Chondrocyte (in vitro differentiated cells): Measurements from ENCODE around the gene ACVR2B. TPM values are rescaled to one million over a fixed set of nuclear protein-coding genes. Genes with fewer than 3 reads are reported as not detected.
A peak's percentile ranks its signal among the peaks of the same experiment; 100 is the strongest.
"Not testable (repeated sequence)": the region's sequence is repeated elsewhere in the genome, so short reads cannot be mapped to it uniquely, and the experiment has no call there.

Experiments used
- DNase-seq: peaks from one replicate; pipeline ENCODE4 v3.0.0; 2021; ENCODE audit warnings: mixed read lengths, low spot score
- H3K27ac Mint-ChIP-seq: one replicate; pipeline ENCODE4 v1.8.0; 2021; ENCODE audit warnings: mild to moderate bottlenecking, moderate library complexity, mixed read lengths; ENCODE audit not compliant: unreplicated experiment
- H3K27me3 Mint-ChIP-seq: 2 replicates; pipeline ENCODE4 v1.8.0; 2021; ENCODE audit warnings: low read depth, mixed read lengths
- H3K36me3 Mint-ChIP-seq: 2 replicates; pipeline ENCODE4 v1.8.0; 2021; ENCODE audit warnings: low read depth, mixed read lengths
- H3K4me1 Mint-ChIP-seq: 2 replicates; pipeline ENCODE4 v1.8.0; 2021; ENCODE audit warnings: low read depth, mild to moderate bottlenecking, mixed read lengths
- H3K4me3 Mint-ChIP-seq: one replicate; pipeline ENCODE4 v1.8.0; 2021; ENCODE audit warnings: mild to moderate bottlenecking, moderate library complexity, mixed read lengths; ENCODE audit not compliant: unreplicated experiment
- H3K9me3 Mint-ChIP-seq: 2 replicates; pipeline ENCODE4 v1.8.0; 2021; ENCODE audit warnings: low read depth, mixed read lengths
- CTCF ChIP-seq: fragments of 200-600 bp; sonication (generic); IDR thresholded peaks from 2 replicates; pipeline ENCODE4 v1.5.0; 2021; ENCODE audit warnings: antibody characterized with exemption, mild to moderate bottlenecking, moderate library complexity
- long read RNA-seq: library from polyadenylated mRNA; stranded (forward); transcript quantifications from one replicate; pipeline ENCODE4 v2.0.0, GENCODE V29; 2021
- total RNA-seq: library from RNA; stranded (reverse); gene quantifications from 3 replicates; pipeline ENCODE4 v1.2.1, GENCODE V29; 2021

ACVR2B gene
- total RNA-seq, result 4.3 to 5.2 TPM (median 4.9 TPM) in 3 replicates
- long read RNA-seq, full-length matches to known transcripts, result 1 of 1 reads
- long read RNA-seq, partial matches to known transcripts, result 0 of 1 reads
- long read RNA-seq, other reads (novel, unspliced or antisense), result 0 of 1 reads

- no peak for TF ChIP-seq CTCF
- H3K27me3 Mint-ChIP-seq, result no peaks in the 10 kb centered on the region
- peak within 1 kb of the TSS; percentile 97 for H3K4me3 Mint-ChIP-seq
- H3K4me1 Mint-ChIP-seq, result peaks cover 13% of the 10 kb centered on the region
- H3K27ac Mint-ChIP-seq, result peak within 1 kb of the TSS; percentile 83
- DNase-seq, result peak; percentile 83
- peaks cover 5% of the 10 kb centered on the region for H3K9me3 Mint-ChIP-seq
- H3K36me3 Mint-ChIP-seq, result no peaks in the 10 kb centered on the region
Observed at GRCh38 chr3:38453075-38453912, at the start of gene ACVR2B. ACVR2B (plus strand) TSS chr3:38453890; CDS start chr3:38454323, 433 bp downstream.

- no peak overlapping the region for H3K27ac Mint-ChIP-seq
- no peak for TF ChIP-seq CTCF
- peaks cover 2% of the 10 kb centered on the region for H3K9me3 Mint-ChIP-seq
- peaks cover 32% of the 10 kb centered on the region for H3K36me3 Mint-ChIP-seq
- H3K4me1 Mint-ChIP-seq, result no peaks in the 10 kb centered on the region
- no peaks in the 10 kb centered on the region for H3K27me3 Mint-ChIP-seq
- no peak overlapping the region for H3K4me3 Mint-ChIP-seq
- DNase-seq, result no peak
Observed at GRCh38 chr3:38404286-38404685, 49.4 kb upstream of the ACVR2B start.

GRCh38 chr3:38411591-38411990 is 42.1 kb upstream of the ACVR2B start:
- DNase-seq, result no peak
- TF ChIP-seq CTCF, result no peak
- no peak overlapping the region for H3K27ac Mint-ChIP-seq
- H3K36me3 Mint-ChIP-seq, result peaks cover 6% of the 10 kb centered on the region
- H3K4me1 Mint-ChIP-seq, result no peaks in the 10 kb centered on the region
- no peak overlapping the region for H3K4me3 Mint-ChIP-seq
- H3K27me3 Mint-ChIP-seq, result no peaks in the 10 kb centered on the region
- peaks cover 9% of the 10 kb centered on the region for H3K9me3 Mint-ChIP-seq

GRCh38 chr3:38420758-38421157 is 32.9 kb upstream of the ACVR2B start:
- not testable (repeated sequence) for H3K27ac Mint-ChIP-seq, H3K9me3 Mint-ChIP-seq, H3K36me3 Mint-ChIP-seq, H3K4me3 Mint-ChIP-seq, DNase-seq, H3K4me1 Mint-ChIP-seq, H3K27me3 Mint-ChIP-seq

GRCh38 chr3:38421679-38422336 is 31.9 kb upstream of the ACVR2B start:
- Mint-ChIP-seq H3K9me3 (no peaks in the 10 kb centered on the region), H3K4me3 (no peak overlapping the region), H3K27me3 (no peaks in the 10 kb centered on the region), H3K36me3 (no peaks in the 10 kb centered on the region), H3K4me1 (no peaks in the 10 kb centered on the region), H3K27ac (no peak overlapping the region)
- DNase-seq, result no peak
- TF ChIP-seq CTCF, result no peak

GRCh38 chr3:38426798-38427426 is 26.8 kb upstream of the ACVR2B start:
- not testable (repeated sequence) for H3K4me1 Mint-ChIP-seq, H3K36me3 Mint-ChIP-seq, DNase-seq, H3K4me3 Mint-ChIP-seq, H3K27ac Mint-ChIP-seq, H3K27me3 Mint-ChIP-seq
- peaks cover 13% of the 10 kb centered on the region for H3K9me3 Mint-ChIP-seq

GRCh38 chr3:38432871-38433658 is 20.6 kb upstream of the ACVR2B start:
- H3K27me3 Mint-ChIP-seq, H3K4me3 Mint-ChIP-seq, H3K4me1 Mint-ChIP-seq, DNase-seq, H3K27ac Mint-ChIP-seq: not testable (repeated sequence)
- H3K9me3 Mint-ChIP-seq, result peaks cover 57% of the 10 kb centered on the region
- H3K36me3 Mint-ChIP-seq, result peaks cover 23% of the 10 kb centered on the region

GRCh38 chr3:38433661-38434060 is 20.0 kb upstream of the ACVR2B start:
- H3K4me3 Mint-ChIP-seq, H3K27me3 Mint-ChIP-seq, DNase-seq, H3K27ac Mint-ChIP-seq, H3K4me1 Mint-ChIP-seq: not testable (repeated sequence)
- Mint-ChIP-seq H3K36me3 (peaks cover 23% of the 10 kb centered on the region), H3K9me3 (peaks cover 58% of the 10 kb centered on the region)
